HG03060 (cell line): ENCODE data around the gene VRTN.

Source experiments
- ATAC-seq: cut with Tn5 transposase; IDR thresholded peaks from one replicate; pipeline ENCODE4 v1.9.1; 2021; ENCODE audit warnings: low read depth, moderate number of reproducible peaks; ENCODE audit not compliant: unreplicated experiment

Gene VRTN

GRCh38 chr14:74392616-74393570 is 44.6 kb downstream of the VRTN start:
- no peak for ATAC-seq

- ATAC-seq: no peak
These were observed 46.3 kb downstream of the VRTN start for GRCh38 chr14:74394549-74394948.

- no peak for ATAC-seq
These were observed 46.8 kb downstream of the VRTN start for GRCh38 chr14:74395094-74395493.

GRCh38 chr14:74400031-74400685 is 51.9 kb downstream of the VRTN start:
- no peak for ATAC-seq

GRCh38 chr14:74400919-74401503 is 52.7 kb downstream of the VRTN start:
- ATAC-seq: no peak

- ATAC-seq: no peak
These were observed 53.4 kb downstream of the VRTN start for GRCh38 chr14:74401504-74402241.

- no peak for ATAC-seq
These were observed 54.4 kb downstream of the VRTN start for GRCh38 chr14:74402401-74403251.

- no peak for ATAC-seq
These were observed 55.5 kb downstream of the VRTN start for GRCh38 chr14:74403619-74404417.

- ATAC-seq: no peak
These were observed 56.2 kb downstream of the VRTN start for GRCh38 chr14:74404435-74404834.

- ATAC-seq: no peak
These were observed 57.4 kb downstream of the VRTN start for GRCh38 chr14:74405663-74406062.

GRCh38 chr14:74407021-74407800 is 58.9 kb downstream of the VRTN start:
- ATAC-seq: no peak

GRCh38 chr14:74407801-74408154 is 59.5 kb downstream of the VRTN start:
- ATAC-seq: no peak

GRCh38 chr14:74408870-74409269 is 60.6 kb downstream of the VRTN start:
- ATAC-seq: no peak

GRCh38 chr14:74409441-74409840 is 61.2 kb downstream of the VRTN start:
- no peak for ATAC-seq
